OCI-M1 (cell line): ENCODE results near the gene ITIH6.

Experiments
- DNase-seq: peaks from one replicate; lab custom pipeline; 2025; lab: John Stamatoyannopoulos, UW

Gene ITIH6

GRCh38 chrX:54710920-54711319 lies 87.1 kb downstream of the ITIH6 start:
- DNase-seq: no peak

GRCh38 chrX:54708404-54708803 lies 89.7 kb downstream of the ITIH6 start:
- no peak for DNase-seq
